PC-9 (cell line): ENCODE results near the gene TLR2. TPM values are rescaled to one million over a fixed set of nuclear protein-coding genes. Genes with fewer than 3 reads are reported as not detected.

Experiments used
- BruUV-seq: library from RNA; stranded (reverse); fragments of 400-500 nt; replicated peaks from 2 replicates; lab custom pipeline; 2021; lab: Mats Ljungman, UMichigan
- CTCF ChIA-PET: fragments of 300-600 bp; sonication (Branson Sonifier 250); formaldehyde crosslinking; loops from one replicate; lab custom pipeline; 2022; ENCODE audit warnings: antibody characterized with exemption; lab: Charles Lee
- POLR2A ChIA-PET: fragments of 300-600 bp; sonication (Branson Sonifier 250); formaldehyde crosslinking; loops from one replicate; lab custom pipeline; 2022; ENCODE audit warnings: antibody characterized with exemption; ENCODE audit not compliant: unreplicated experiment; lab: Charles Lee
- DNase-seq, 2 experiments: peaks; one replicate each; pipeline versions ENCODE4 v3.0.0 to v3.0.0-alpha.2; 2015 to 2022; ENCODE audit warnings: mixed read lengths in 1 of 2
- H2AFZ ChIP-seq: fragments of 200-600 bp; sonication (generic); 2 replicates; pipeline ENCODE4 v1.8.1; 2017; ENCODE audit warnings: antibody characterized with exemption
- H3F3A ChIP-seq: fragments of 200-600 bp; sonication (generic); 2 replicates; pipeline ENCODE4 v1.8.1; 2017; ENCODE audit warnings: antibody characterized with exemption, mild to moderate bottlenecking, low read depth; ENCODE audit not compliant: insufficient read depth
- H3K27ac ChIP-seq: fragments of 200-600 bp; sonication (generic); 2 replicates; pipeline ENCODE4 v1.6.1; 2016; ENCODE audit warnings: mixed run types
- H3K27me3 ChIP-seq: fragments of 200-600 bp; sonication (generic); 2 replicates; pipeline ENCODE4 v1.6.1; 2016; ENCODE audit warnings: low read depth, mixed run types; ENCODE audit not compliant: insufficient read depth
- H3K36me3 ChIP-seq: fragments of 200-600 bp; sonication (generic); 2 replicates; pipeline ENCODE4 v1.6.1; 2016; ENCODE audit warnings: low read depth, mixed run types
- H3K4me1 ChIP-seq: fragments of 200-600 bp; sonication (generic); replicated peaks from 2 replicates; pipeline ENCODE4 v1.6.1; 2016; ENCODE audit warnings: mixed run types; ENCODE audit not compliant: insufficient read depth
- H3K4me2 ChIP-seq: fragments of 200-600 bp; sonication (generic); 2 replicates; pipeline ENCODE4 v1.6.1; 2017; ENCODE audit warnings: mixed run types
- H3K4me3 ChIP-seq: fragments of 200-600 bp; sonication (generic); 2 replicates; pipeline ENCODE4 v1.6.1; 2016; ENCODE audit warnings: mixed run types
- H3K79me2 ChIP-seq: fragments of 200-600 bp; sonication (generic); 2 replicates; pipeline ENCODE4 v1.6.1; 2017; ENCODE audit warnings: low read depth, mixed run types
- H3K9me2 ChIP-seq: fragments of 200-600 bp; sonication (generic); 2 replicates; pipeline ENCODE4 v1.8.1; 2017; ENCODE audit warnings: mild to moderate bottlenecking; ENCODE audit not compliant: insufficient read depth
- H3K9me3 ChIP-seq: fragments of 200-600 bp; sonication (generic); 2 replicates; pipeline ENCODE4 v1.8.1; 2016; ENCODE audit warnings: low read depth; ENCODE audit not compliant: insufficient read depth
- H4K20me1 ChIP-seq: fragments of 200-600 bp; sonication (generic); 2 replicates; pipeline ENCODE4 v1.8.1; 2017; ENCODE audit not compliant: insufficient read depth
- CTCF ChIP-seq: fragments of 200-600 bp; sonication (generic); conservative IDR thresholded peaks from 2 replicates; pipeline ENCODE4 v1.6.1; 2017; ENCODE audit warnings: mixed run types, antibody characterized with exemption, mild to moderate bottlenecking, moderate library complexity
- EZH2 ChIP-seq: fragments of 200-600 bp; sonication (generic); IDR thresholded peaks from 2 replicates; pipeline ENCODE4 v1.8.0; 2017; ENCODE audit warnings: antibody characterized with exemption, low read depth
- intact Hi-C: fragments of 100-400 bp; cut with micrococcal nuclease; formaldehyde crosslinking; loops from one replicate; pipeline ENCODE4 v1.10.0; 2022; ENCODE audit not compliant: unreplicated experiment
- total RNA-seq: library from RNA; stranded (reverse); gene quantifications from 2 replicates; pipeline ENCODE4 v1.2.3, GENCODE V29; 2021

TLR2 gene
- total RNA-seq, 1 experiment from 2014 or later, result 1.1 TPM

- ChIA-PET CTCF (no interaction called here), POLR2A (no interaction called here)
- no peak for DNase-seq
- no peaks in the 10 kb centered on the region for H4K20me1 ChIP-seq
- no peak overlapping the region for H3K4me3 ChIP-seq
- no peaks in the 10 kb centered on the region for H3K27me3 ChIP-seq
- H3F3A ChIP-seq, result peaks cover 4% of the 10 kb centered on the region; the same call in 1 of the 2 replicates
- no peak overlapping the region for H3K27ac ChIP-seq
- no peaks in the 10 kb centered on the region for H3K9me3 ChIP-seq
- no peak overlapping the region for H2AFZ ChIP-seq
- no peak for TF ChIP-seq CTCF
- TF ChIP-seq EZH2, result no peak
- intact Hi-C loops, result loop anchor here (5.0 to 10.0 kb wide), 3 partner anchors 302 to 802 kb away; partner anchors contain the start of gene MND1
- no peaks in the 10 kb centered on the region for H3K9me2 ChIP-seq
- BruUV-seq, result no TSS peak
- H3K4me1 ChIP-seq, result peaks cover 9% of the 10 kb centered on the region
- no peaks in the 10 kb centered on the region for H3K36me3 ChIP-seq
- H3K4me2 ChIP-seq, result no peak overlapping the region
- H3K79me2 ChIP-seq, result no peaks in the 10 kb centered on the region
Measured at GRCh38 chr4:153646978-153647377, 37.1 kb upstream of the TLR2 start.

GRCh38 chr4:153647975-153648374 is 36.1 kb upstream of the TLR2 start:
- Histone ChIP-seq H3K9me3 (no peaks in the 10 kb centered on the region), H3K9me2 (no peaks in the 10 kb centered on the region), H2AFZ (no peak overlapping the region), H3K4me1 (peaks cover 19% of the 10 kb centered on the region), H3K36me3 (no peaks in the 10 kb centered on the region), H3K27me3 (no peaks in the 10 kb centered on the region), H3K4me2 (no peak overlapping the region), H3K27ac (no peak overlapping the region), H3F3A (peaks cover 5% of the 10 kb centered on the region; the same call in 1 of the 2 replicates), H3K79me2 (no peaks in the 10 kb centered on the region), H3K4me3 (no peak overlapping the region), H4K20me1 (no peaks in the 10 kb centered on the region)
- intact Hi-C loops, result loop anchor here (5.0 to 10.0 kb wide), 3 partner anchors 303 to 803 kb away; partner anchors contain the start of gene MND1
- no peak for TF ChIP-seq EZH2
- no peak for TF ChIP-seq CTCF
- no peak for DNase-seq
- ChIA-PET CTCF (no interaction called here), POLR2A (no interaction called here)
- BruUV-seq, result no TSS peak

- Histone ChIP-seq H3K27ac (no peak overlapping the region), H3K36me3 (no peaks in the 10 kb centered on the region), H3K27me3 (no peaks in the 10 kb centered on the region), H3K9me2 (no peaks in the 10 kb centered on the region), H4K20me1 (no peaks in the 10 kb centered on the region), H3K9me3 (no peaks in the 10 kb centered on the region), H3K4me3 (no peak overlapping the region), H3K4me1 (peaks cover 19% of the 10 kb centered on the region), H2AFZ (no peak overlapping the region), H3K4me2 (no peak overlapping the region), H3K79me2 (no peaks in the 10 kb centered on the region), H3F3A (peaks cover 5% of the 10 kb centered on the region; the same call in 1 of the 2 replicates)
- ChIA-PET POLR2A (no interaction called here), CTCF (no interaction called here)
- TF ChIP-seq CTCF, result no peak; the same call in 1 of the 2 replicates
- no peak for TF ChIP-seq EZH2
- intact Hi-C loops, result loop anchor here (5.0 to 10.0 kb wide), 3 partner anchors 305 to 805 kb away; partner anchors contain the start of gene MND1
- DNase-seq, result peak in 1 of 2 experiments; percentile 5
- BruUV-seq, result no TSS peak
Measured at GRCh38 chr4:153649572-153649991, 34.5 kb upstream of the TLR2 start.
